Activated CD4-positive, CD25-positive, alpha-beta regulatory T cell treated with anti-CD3 and anti-CD28 coated beads, Interleukin-2, amount 50 U/mL, for 72 hours (primary cell): ENCODE results near the gene CLIC2.
"Not testable (repeated sequence)": the region's sequence is repeated elsewhere in the genome, so short reads cannot be mapped to it uniquely, and the experiment has no call there.

Experiments used
- DNase-seq: peaks from one replicate; pipeline ENCODE4 v3.0.0; 2021

CLIC2 gene

DNA sequence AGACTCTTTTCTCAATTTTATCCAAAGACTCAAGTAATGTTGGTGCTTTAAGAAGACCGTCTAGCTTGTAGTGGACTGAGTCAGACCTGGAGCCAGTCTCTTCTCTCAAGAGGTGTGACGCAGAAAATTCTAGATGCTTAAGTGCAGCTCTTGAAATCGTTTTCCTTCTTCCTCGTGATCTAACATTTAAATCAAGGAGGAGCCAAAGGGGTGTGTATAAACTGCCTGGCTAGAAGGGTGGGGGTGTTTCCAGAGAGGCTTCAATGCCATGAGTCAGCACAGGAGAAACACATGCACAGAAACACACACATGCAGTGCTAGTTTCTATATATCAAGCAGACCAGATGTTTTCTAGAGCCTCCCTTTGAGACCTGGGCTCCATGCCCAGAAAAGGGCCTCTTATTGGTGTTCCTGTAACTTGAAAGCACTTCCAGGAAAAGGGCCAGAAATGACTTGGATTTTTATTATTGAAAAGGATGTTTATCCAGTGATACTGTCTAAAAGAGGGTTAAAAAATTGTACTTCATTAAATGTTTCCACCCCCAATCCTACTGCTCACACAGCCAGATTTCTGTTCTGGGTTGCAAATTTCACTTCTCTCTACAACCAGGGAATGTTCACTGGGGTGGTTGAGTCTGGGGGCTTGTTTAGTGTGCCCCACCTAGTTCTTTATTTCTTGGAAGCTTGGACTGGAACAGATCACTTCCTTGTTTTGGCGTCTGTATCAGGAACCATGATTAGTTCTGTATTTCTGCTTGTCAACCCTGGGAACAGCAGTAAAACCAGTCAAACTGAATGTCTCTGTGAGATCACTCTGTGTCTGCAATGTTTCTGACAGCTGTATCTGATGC, at the start of gene CLIC2:
Gene CLIC2, minus strand, starts transcription at position 129 of the 851 bp plus-strand sequence. CDS start 187 bp downstream, outside the sequence.
- DNase-seq, result no peak

DNA sequence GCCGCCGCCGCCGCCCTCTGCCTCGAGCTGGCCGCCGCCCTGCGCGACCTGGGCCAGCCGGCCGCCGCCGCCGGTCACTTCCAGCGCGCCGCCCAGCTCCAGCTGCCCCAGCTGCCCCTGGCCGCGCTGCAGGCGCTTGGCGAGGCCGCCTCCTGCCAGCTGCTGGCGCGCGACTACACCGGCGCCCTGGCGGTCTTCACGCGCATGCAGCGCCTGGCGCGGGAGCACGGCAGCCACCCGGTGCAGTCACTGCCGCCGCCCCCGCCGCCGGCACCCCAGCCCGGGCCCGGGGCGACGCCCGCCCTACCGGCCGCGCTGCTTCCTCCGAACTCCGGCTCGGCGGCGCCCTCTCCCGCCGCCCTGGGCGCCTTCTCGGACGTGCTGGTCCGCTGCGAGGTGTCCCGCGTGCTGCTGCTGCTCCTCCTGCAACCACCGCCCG, 48.1 kb upstream of the CLIC2 start:
- not testable (repeated sequence) for DNase-seq

DNA sequence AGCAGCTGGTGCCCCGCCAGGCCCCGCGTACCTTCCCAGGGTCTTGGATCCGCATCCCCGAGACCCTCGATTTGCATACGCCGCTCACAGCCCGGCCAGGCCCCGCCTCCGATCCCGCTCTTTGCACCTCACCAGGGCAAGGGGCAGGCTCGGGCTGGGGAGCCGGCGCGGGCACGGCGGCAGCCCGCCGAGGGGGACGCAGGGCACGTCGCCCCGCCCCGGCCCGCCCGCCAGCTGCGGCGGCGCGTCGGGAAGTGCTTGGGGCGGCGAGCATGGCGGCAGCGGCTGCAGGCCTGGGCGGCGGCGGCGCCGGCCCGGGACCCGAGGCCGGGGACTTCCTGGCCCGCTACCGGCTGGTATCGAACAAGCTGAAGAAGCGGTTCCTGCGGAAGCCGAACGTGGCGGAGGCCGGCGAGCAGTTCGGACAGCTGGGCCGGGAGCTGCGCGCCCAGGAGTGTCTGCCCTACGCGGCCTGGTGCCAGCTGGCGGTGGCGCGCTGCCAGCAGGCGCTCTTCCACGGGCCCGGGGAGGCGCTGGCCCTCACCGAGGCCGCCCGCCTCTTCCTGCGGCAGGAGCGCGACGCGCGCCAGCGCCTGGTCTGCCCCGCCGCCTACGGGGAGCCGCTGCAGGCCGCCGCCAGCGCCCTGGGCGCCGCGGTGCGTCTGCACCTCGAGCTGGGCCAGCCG, 47.6 kb upstream of the CLIC2 start, which contains the start of gene F8A2:
Gene F8A2, plus strand, starts transcription at position 253 of the 686 bp plus-strand sequence. Its CDS starts 20 bp downstream, at position 273.
- DNase-seq, result not testable (repeated sequence)

DNA sequence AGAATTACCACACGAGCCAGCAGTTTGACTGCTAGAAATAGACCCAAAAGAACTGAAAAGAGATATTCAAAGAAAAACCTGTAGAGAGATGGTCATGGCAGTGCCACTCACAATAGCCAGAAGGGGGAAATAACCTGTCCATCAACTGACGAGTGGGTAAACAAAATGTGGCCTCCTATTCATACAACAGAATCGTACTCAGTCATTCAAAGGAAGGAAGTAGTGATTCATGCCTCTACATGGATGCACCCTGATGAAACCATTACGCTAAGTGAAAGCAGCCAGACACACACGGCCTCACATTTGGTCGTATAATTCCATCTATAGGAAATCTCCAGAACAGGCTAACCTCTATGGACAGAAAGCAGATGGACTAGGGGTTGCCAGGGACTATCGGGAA, 45.4 kb upstream of the CLIC2 start:
- DNase-seq, result not testable (repeated sequence)

DNA sequence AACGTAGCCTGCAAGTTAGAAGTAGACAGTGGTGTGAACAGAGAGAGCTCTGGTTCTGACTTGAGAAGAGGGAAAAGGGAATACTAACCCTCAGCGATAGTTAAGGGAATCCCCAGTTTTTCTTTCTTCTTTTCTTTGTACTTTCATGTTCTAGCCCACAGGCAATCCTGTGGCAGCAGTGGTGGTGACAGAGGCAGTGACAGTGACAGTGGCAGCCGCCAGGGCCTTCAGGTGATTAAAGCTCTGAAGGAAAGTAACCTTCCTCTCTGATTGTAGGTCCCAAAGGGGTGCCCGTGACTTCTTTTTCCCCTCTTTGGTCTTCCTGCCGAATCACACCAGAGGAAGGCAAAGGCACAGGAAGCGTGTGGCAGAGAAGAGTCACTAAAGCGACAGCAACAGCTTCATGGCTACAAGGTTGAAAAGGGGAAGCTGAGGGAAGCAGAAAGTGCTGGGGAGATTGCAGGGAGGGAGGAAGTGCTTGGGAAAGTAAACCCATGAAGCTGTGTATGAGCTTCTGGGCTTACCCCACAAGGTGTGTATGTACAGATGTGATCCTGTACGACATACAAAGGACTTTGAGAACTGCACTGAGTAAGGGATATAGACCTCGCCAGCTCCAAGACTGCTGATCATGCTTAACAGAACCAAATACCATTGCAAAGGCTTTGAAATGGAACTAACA, 39.5 kb upstream of the CLIC2 start:
- DNase-seq, result not testable (repeated sequence)

DNA sequence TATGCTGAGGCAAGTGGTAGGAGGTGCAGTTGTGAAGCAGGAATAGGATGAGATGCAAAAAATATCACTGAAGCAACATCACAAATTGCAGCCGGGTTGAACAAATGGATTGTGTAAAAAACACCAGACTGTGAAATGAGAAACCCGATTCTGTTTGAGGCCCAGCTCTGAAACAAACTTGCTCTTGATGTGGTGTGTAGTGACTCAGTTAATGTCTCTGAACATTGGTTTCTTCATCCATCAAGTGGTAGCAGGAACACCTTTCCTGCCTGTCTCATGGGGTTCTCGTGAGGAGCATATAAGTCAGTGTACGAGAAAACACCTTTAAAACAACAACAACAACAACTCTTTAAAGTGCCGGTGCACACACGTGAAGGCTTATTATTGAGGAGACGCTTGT, 29.3 kb upstream of the CLIC2 start:
- DNase-seq, result not testable (repeated sequence)

DNA sequence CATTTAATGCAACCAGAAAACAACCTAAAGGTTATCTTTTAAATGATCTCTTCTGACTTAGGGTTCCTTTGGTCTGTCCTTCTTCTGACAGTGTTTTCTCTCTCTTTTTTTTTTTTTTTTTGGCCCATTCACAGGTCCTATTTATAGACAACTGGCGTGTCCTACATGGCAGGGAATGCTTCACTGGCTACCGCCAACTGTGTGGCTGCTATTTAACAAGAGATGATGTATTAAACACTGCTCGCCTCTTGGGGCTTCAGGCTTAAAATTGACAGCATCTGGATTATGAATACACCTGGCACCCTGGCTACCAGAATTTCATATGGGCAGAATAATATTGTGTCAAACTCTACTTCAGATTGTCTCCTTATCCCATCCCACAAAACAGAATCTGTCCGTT, 15.0 kb upstream of the CLIC2 start:
- not testable (repeated sequence) for DNase-seq

DNA sequence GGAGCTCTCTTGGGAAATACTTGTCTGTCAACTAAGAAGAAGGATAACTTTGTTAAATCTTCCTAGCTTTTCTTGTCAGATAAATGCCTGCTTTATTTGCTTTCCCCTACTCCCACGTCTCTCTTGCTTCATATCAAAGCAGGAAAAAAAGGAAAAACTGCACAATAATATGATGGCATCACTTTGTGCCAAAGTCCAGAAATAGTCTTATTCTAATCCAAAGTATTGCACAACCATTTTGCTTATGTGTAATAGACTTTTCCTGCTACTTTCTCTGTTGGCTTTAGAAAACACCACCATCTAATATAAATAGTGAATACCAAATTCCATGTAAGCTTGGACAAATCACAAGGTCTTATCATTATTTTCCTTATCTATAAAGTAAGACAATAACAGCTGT, 11.3 kb upstream of the CLIC2 start:
- DNase-seq, result not testable (repeated sequence)

DNA sequence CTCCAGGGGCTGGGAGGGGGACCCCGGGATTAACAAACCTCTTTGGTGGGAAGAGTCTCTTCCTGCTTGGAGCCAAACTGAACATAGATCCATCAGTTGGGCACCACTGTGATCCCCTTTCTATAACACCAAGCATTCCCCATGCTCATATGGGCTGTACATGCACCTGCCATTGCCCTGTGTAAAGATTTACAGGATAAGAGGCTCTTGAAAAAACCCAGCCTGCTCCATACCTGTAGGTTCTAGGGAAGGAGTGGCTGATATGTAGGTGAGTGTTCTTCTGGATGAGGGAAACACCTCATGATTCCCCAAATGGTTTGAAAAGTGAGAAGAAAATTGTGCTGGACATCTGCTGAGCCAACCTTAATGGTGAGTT, 911 bp upstream of the CLIC2 start:
- DNase-seq, result not testable (repeated sequence)

DNA sequence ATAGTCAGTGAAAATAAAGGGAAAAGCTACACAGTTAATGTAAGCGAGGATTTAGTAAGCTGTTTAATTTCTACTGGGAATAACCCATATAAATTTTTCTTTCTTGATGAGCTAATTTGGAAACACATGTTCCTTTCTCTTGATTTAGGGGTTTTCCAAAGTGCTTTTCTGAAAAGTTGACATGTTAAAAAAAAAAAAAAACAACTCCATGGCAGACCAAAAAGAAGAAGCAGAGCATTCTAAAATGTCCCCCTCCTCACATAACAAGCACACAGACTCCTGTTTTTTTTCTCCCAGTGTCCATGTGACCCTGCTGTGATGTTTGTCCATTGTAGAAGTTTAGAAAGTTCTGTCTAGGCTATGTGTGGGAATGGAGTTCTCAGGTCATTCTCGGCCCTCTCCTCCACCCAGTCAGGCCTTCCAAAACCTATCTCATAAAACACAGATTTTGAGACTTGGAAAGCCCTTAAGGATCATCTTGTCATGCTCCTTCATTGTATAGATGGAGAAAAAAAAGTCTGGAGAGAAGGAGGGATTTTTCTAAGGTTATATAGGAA, 792 bp downstream of the CLIC2 start:
- no peak for DNase-seq

DNA sequence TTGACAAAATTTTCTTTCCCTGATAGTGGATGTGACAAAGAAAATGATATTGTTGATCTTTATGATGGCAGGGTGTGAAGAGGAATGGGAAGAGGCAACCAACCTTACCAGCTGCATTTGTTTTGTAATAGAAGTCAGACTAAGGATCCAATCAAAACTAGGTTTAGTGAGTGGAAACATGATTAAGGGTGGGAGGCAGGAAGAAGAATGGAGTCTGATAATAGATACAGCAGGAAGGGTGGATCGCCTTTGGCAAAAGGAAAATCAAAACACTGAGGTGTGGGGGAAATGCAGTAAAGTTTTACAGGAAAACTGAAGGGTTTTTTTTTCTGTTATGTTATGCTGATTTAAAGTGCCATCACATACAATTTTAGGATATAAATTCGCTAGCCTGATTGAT, 3.4 kb downstream of the CLIC2 start:
- DNase-seq, result no peak

DNA sequence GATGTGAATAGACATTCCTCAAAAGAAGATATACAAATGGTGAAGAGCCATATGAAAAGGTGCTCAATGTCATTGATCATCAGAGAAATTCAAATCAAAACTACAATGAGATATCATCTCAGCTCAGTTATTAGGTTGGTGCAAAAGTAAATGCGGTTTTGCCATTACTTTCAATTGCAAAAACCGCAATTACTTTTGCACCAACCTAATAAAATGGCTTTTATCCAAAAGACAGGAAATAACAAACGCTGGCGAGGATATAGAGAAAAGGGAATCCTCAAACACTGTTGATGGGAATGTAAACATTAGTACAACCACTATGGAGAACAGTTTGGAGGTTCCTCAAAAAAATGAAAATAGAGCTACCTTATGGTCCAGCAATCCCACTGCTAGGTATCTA, 5.1 kb downstream of the CLIC2 start:
- DNase-seq, result no peak

DNA sequence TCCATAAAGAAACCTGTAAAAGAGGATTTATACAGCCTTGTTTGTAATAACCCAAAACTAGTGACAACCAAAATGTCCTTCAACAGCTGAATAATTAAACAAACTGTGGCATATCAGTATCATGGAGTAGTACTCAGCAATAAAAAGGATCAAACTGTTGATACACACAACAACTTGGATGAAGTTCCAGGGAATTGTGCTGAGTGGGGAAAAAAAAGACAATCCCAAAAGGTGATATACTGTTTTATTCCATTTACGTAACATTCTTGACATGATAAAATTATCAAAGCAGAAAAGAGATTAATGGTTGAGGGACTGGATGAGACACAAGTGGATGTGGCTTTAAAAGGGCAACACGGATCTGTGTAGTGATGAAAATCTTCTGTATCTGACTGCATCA, 7.8 kb downstream of the CLIC2 start:
- DNase-seq, result no peak

DNA sequence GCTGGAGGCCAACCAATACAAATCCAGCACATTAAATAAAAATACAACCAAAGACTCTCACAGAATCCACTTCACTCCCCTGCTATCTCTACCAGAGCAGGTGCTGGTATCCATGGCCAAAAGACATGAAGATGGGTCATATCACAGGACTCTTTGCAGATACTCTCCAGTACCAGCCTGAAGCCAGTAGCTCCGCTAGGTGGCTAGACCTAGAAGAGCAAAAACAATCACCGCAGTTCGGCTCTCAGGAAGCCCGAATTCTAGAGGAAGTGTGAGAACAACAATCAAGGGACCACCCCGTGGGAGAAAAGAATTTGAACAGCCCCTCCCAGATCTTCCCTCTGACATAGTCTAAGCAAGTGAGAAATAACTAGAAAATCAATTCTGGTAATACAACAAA, 20.2 kb downstream of the CLIC2 start:
- no peak for DNase-seq

DNA sequence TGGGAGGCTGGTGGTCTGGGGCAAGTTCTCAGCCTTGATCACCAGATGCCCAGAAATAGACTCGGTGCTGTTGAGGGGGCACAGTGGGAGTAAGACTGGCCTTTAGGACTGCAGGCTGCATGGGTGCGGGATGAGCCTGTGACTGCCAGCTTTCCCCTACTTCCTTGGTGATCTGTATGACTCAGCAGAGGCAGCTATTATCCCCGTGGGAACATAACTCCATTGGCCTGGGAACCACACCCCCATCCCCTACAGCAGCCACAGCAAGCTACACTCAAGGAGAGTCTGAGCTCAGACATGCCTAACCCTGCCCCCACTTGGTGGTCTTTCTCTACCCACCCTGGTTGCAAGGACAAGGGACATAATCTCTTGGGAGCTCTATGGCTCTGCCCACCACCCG, 20.6 kb downstream of the CLIC2 start:
- DNase-seq, result no peak

DNA sequence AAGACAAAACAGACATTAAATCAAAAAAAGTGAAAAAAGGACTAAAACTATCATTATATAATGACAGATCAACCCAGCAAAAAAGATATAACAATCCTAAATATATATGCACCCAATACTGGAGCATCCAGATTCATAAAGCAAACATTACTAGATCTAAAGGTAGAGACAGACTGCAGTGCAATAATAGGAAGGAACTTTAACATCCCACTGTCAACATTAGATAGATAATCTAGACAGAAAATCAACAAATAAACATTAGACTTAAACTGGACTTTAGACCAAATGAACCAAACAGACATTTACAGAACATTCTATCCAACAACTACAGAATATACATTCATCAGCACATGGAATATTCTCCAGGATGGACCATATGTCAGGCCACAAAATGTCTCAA, 40.6 kb downstream of the CLIC2 start:
- DNase-seq, result no peak

DNA sequence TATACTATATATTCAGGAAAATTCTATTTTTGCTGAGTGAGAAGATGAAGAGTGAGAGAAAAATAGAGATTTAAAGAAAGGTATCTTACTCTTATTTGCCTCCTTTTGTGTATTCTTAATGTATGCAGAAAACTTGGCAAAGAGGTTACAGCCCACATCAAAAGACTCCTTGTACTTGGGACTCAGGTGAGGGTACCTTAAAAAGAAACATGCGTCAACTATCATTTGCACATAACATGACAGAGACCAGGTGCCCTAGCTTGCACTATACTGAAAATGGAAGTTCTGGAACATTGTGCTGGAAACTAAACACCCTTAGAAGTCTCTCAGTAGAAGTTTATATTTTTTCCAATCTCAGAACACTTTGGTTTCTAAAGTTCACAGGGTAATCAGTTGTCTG, 54.5 kb downstream of the CLIC2 start:
- DNase-seq, result no peak

DNA sequence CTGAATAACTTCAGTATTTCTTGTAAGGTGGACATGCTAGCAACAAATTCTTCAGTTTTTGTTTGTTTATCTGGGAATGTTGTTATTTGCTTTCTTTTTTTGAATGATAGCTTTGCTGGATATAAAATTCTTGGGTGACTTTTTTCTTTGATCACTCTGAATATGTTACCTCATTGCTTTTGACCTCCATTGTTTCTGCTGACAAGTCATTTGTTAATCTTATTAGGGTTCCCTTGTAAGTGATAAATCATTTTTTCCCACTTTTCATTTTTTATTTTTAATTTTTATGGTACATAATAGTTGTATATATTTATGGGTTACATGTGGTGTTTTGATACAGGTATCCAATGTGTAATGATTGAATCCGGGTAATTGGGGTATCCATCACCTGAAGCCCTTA, 63.4 kb downstream of the CLIC2 start:
- DNase-seq, result no peak

DNA sequence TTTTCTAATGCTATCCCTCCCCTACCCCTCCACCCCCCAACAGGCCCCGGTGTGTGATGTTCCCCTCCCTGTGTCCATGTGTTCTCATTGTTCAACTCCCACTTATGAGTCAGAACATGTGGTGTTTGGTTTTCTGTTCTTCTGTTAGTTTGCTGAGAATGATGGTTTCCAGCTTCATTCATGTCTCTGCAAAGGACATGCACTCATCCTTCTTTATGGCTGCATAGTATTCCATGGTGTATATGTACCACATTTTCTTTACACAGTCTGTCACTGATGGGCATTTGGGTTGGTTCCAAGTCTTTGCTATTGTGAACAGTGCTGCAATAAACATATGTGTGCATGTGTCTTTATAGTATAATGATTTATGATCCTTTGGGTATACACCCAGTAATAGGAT, 66.4 kb downstream of the CLIC2 start:
- DNase-seq, result not testable (repeated sequence)

DNA sequence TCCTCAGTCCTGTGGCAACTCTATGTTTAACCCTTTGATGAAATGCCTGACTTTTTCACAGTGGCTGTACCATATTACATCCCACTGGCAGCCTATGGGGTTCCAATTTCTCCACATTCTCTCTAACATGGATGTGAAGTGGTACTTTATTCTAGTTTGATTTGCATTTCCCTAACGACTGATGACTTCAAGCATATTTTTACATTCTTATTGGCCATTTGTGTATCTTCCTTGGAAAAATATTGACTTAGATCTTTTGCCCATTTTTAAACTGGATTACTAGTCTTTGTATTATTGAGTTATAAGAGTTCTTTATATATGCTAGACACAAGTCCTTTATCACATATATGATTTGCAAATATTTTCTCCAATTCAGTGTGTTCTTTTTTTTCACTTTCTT, 68.0 kb downstream of the CLIC2 start:
- DNase-seq, result no peak

DNA sequence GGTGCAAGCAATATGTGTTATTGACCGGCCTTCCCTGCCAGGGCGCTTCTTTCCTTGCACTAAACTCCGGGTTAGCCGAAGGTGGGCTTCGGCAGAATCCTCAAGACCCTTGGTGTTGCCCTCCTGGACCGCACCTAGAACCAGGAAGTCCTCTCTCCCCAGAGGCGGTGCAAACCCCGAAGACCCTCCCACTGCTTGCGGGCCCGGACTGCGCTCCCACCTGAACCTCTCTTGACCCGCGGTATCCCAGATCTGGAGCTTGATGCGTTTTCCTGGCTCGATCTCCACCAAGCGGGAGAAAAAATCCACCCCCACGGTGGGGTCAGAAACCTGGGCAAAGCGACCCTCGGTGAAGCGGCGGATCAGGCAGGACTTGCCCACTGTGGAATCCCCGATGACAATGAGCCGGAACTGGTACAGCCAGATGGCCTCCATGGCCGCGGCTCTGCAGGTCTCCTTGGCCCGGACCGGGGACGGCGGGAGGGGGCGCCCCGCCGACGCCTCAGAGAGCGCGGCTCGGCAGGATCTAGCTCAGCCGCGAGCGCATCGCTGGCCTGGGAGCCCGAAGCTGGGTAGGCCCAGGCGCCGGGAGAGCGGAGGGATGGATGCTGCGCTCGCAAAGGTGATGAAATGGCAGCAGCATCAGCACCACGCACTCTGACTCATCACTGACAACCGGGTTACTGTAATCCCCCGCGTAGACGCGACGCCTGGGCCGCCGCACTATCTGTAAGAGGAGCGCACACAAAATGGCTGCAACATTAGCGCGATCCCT, 70.4 kb downstream of the CLIC2 start, which contains the start of gene RAB39B:
Gene RAB39B, minus strand, starts transcription at position 638 of the 775 bp plus-strand sequence. Its CDS starts 203 bp downstream, at position 435.
- DNase-seq, result peak; percentile 70
